ENCODE results near the gene PPM1H.

DNA sequence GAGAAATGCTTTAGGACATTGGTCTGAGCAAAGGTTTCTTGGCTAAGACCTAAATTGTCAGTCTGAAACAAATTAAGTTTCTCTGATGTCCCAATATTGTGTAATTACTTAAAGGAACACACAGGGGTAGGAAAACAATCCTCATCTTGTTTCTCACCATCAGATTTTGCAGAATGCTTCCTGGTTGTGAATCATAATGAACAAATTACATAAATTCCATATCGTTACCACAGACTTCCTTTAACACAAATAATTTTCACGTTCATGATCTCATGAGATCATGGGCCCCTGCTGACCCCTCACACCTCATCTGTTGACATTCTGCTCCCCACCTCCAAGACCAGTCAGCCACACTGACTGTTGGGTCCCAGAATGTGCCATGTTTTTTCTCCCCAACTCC is 274.2 kb downstream of the PPM1H start:
- TF ChIP-seq CTCF (IDR thresholded peaks at IDR 0.05; ENCODE audit: low read depth, low read length) (no peak), EZH2phosphoT487 (IDR thresholded peaks at IDR 0.05; ENCODE audit: low read depth) (no peak)

All from OCI-LY3 (cell line).